ENCODE data around the gene RASAL2. TPM values are rescaled to one million over a fixed set of nuclear protein-coding genes. Genes with fewer than 3 reads are reported as not detected.

The RASAL2 gene
- total and polyA plus RNA-seq, 2 of the 4 experiments (the other 2 are of a cell fraction) = 13.1 to 20.6 TPM

- no peak overlapping the region for H3K9ac ChIP-seq (ENCODE audit: low read depth, low read length)
- peak overlapping the region; percentile 8 for H3K4me2 ChIP-seq (ENCODE audit: low read depth, low read length)
- intact Hi-C loops (cut with micrococcal nuclease) (loop anchor here (1.0 kb wide), 1 partner anchor 136 kb away; no protein-coding TSS in a partner anchor), in situ Hi-C loops (cut with MboI; ENCODE audit: low sequenced_read_pairs) (no loop called here), dilution Hi-C loops (cut with HindIII; ENCODE audit: low sequenced_read_pairs, unreplicated experiment) (no loop called here)
- H3K18ac ChIP-seq (ENCODE audit: low read depth, low read length) = no peak overlapping the region
- H3K79me1 ChIP-seq (ENCODE audit: low read depth in 1 of 2, low read length in 2 of 2) = peaks cover 30 to 40% of the 10 kb centered on the region in 2 experiments
- peaks cover 2% of the 10 kb centered on the region; the same call in 1 of the 2 replicates for H3K4me1 ChIP-seq (ENCODE audit: control insufficient read depth, insufficient read depth, low read length)
- H3K36me3 ChIP-seq (ENCODE audit: control insufficient read depth, insufficient read depth, low read length) = no peaks in the 10 kb centered on the region
- peak; percentile 27 for ATAC-seq (ENCODE audit: low read depth)
- H3K9me1 ChIP-seq (ENCODE audit: insufficient read depth, low read length) = no peaks in the 10 kb centered on the region
- H4K5ac ChIP-seq (ENCODE audit: low read depth, low read length) = no peak overlapping the region
- H2AFZ ChIP-seq (replicated peaks; ENCODE audit: low read length, poor library complexity) = no peak overlapping the region
- H3K4me3 ChIP-seq (ENCODE audit: insufficient read depth, low read depth, low read length) = no peak overlapping the region
- H2AK9ac ChIP-seq (replicated peaks; ENCODE audit: low read depth, low read length, poor library complexity) = no peak overlapping the region
- no peak overlapping the region for H2BK120ac ChIP-seq (ENCODE audit: low read depth, low read length)
- H4K8ac ChIP-seq (ENCODE audit: low read depth in 2 of 2, low read length in 2 of 2) = peak overlapping the region in 1 of 2 experiments; percentile 47; a peak in 1 of 4 replicates
- H3K27me3 ChIP-seq (ENCODE audit: control insufficient read depth, insufficient read depth, low read length) = no peaks in the 10 kb centered on the region
- H2BK20ac ChIP-seq (ENCODE audit: low read depth, low read length) = no peak overlapping the region; the same call in 1 of the 2 replicates
- TF ChIP-seq MAFK (IDR thresholded peaks at IDR 0.05; ENCODE audit: low read depth, low read length) (no peak), CTCF (conservative IDR thresholded peaks at IDR 0.05; ENCODE audit: low read depth, low read length) (no peak), CHD1 (IDR thresholded peaks at IDR 0.05; ENCODE audit: low read depth, low read length) (no peak), FOS (IDR thresholded peaks at IDR 0.05; ENCODE audit: low read depth, low read length) (no peak), CEBPB (IDR thresholded peaks at IDR 0.05; ENCODE audit: low read depth, low read length) (no peak), POLR2A (IDR thresholded peaks at IDR 0.05; ENCODE audit: low read depth, low read length) (no peak), RAD21 (IDR thresholded peaks at IDR 0.05; ENCODE audit: low read length) (no peak), MXI1 (IDR thresholded peaks at IDR 0.05; ENCODE audit: borderline replicate concordance, low read depth, low read length) (no peak), NFE2L2 (IDR thresholded peaks at IDR 0.05; ENCODE audit: low read depth, low read length) (no peak), MAZ (IDR thresholded peaks at IDR 0.05; ENCODE audit: borderline replicate concordance, low read depth, low read length) (no peak), SMC3 (IDR thresholded peaks at IDR 0.05; ENCODE audit: low read depth, low read length) (no peak), RCOR1 (IDR thresholded peaks at IDR 0.05; ENCODE audit: insufficient replicate concordance, low read length) (no peak), USF2 (IDR thresholded peaks at IDR 0.05; ENCODE audit: low read depth, low read length) (no peak), ELK1 (IDR thresholded peaks at IDR 0.05; ENCODE audit: borderline replicate concordance, low read depth, low read length) (no peak), RFX5 (IDR thresholded peaks at IDR 0.05; ENCODE audit: low read depth, low read length) (no peak), BHLHE40 (IDR thresholded peaks at IDR 0.05; ENCODE audit: low read depth, low read length) (no peak)
- ChIA-PET POLR2A (ENCODE audit: unreplicated experiment) (no interaction called here), CTCF (interaction anchor here (1.5 kb wide), 1 partner anchor 13 kb away, joined by 3 read pairs; no protein-coding TSS in a partner anchor)
- no peak overlapping the region for H2BK5ac ChIP-seq (ENCODE audit: low read depth, low read length, poor library complexity, severe bottlenecking)
- H3K14ac ChIP-seq (replicated peaks; ENCODE audit: low read depth, low read length) = no peak overlapping the region
- H3K23ac ChIP-seq (ENCODE audit: low read depth, low read length) = peak overlapping the region; percentile 29; the same call in 1 of the 2 replicates
- no peak overlapping the region for H3K56ac ChIP-seq (ENCODE audit: extremely low read depth, insufficient read depth, low read length)
- no CpG with 5 or more reads among the region's 2 CpGs for WGBS, 2 experiments (ENCODE audit: extremely low coverage in 2 of 2, insufficient read length in 1 of 2)
- no peak overlapping the region for H3K27ac ChIP-seq (ENCODE audit: insufficient read depth, low read length)
- H4K91ac ChIP-seq (ENCODE audit: insufficient read depth, low read depth, low read length) = no peak overlapping the region
- BruUV-seq (replicated peaks) = no TSS peak
- no peak overlapping the region for H2BK15ac ChIP-seq (ENCODE audit: low read depth, low read length)
- H3K4ac ChIP-seq (ENCODE audit: low read depth, low read length) = no peak overlapping the region
- no peaks in the 10 kb centered on the region for H3K9me3 ChIP-seq (ENCODE audit: control insufficient read depth, insufficient read depth, low read length)
- H4K20me1 ChIP-seq (ENCODE audit: insufficient read depth, low read length) = no peaks in the 10 kb centered on the region
- no peak overlapping the region; the same call in 1 of the 2 replicates for H2AK5ac ChIP-seq (ENCODE audit: low read depth, low read length)
- no peak for DNase-seq
Observed at GRCh38 chr1:178137238-178137637, 43.3 kb downstream of the RASAL2 start.
